Measurements from ENCODE around the gene B3GALT5.
"Not testable (repeated sequence)": the region's sequence is repeated elsewhere in the genome, so short reads cannot be mapped to it uniquely, and the experiment has no call there.

B3GALT5 gene

DNA sequence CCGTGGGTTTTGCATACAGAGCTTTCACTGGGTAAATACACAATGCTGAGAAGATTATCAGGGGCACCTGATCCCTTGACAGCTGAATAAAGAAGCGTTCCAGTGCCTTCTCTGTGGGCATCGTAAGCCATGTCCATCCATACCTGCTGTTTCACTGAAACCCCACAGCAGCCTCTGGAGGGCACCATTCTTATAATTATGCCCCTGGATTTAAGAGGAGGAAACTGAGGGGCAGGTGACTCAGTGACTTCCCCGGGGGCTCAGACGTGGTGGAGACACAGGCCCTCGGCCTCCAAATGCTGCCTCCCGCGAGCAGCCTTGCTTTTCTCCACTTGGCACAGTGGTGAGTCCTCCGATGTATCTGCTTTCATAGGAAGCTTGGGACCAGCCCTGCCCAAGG, 56.7 kb downstream of the B3GALT5 start:
- DNase-seq = no peak

GRCh38 chr21:39669976-39670661, 57.4 kb downstream of the B3GALT5 start:
- DNase-seq = no peak

DNA sequence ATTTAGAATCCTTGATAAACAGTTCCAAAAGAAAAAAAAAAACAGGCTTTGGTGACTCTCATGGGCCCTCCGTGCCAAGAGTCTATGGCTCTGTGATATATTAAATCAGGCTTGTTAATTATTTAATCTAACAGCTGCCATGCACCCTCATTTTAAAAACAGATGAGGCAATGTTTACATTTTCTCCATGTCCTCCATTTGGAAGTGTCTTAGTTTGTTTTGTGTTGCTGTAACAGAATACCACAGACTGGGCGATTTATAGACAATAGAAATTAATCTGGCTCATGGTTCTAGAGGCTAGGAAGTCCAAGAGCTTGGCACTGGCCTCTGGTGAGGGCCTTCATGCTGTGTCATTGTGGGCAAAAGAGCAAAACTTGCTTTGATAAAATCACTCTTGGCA, 58.0 kb downstream of the B3GALT5 start:
- DNase-seq = no peak

DNA sequence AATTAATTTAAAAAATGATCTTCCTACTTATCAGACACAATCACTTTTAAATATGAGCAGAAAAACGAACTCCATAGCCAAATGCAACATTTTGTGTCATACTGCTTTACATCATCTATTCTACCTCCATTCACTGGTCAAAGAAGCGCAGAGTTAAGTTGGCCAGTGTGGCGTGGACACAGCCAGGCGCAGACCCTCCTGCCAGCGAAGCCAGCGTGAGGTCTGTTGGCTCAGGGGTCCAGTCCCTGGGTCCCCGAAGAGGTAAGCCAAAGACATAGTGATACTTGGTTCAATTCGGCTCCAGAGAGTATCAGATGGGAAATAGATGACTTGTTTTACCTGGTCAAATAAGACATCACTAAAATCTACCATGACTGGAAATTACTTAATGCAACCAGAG, 59.2 kb downstream of the B3GALT5 start:
- no peak for DNase-seq

GRCh38 chr21:39673163-39673562, 60.4 kb downstream of the B3GALT5 start:
- DNase-seq = no peak

GRCh38 chr21:39673736-39674135, 61.0 kb downstream of the B3GALT5 start:
- DNase-seq = no peak

DNA sequence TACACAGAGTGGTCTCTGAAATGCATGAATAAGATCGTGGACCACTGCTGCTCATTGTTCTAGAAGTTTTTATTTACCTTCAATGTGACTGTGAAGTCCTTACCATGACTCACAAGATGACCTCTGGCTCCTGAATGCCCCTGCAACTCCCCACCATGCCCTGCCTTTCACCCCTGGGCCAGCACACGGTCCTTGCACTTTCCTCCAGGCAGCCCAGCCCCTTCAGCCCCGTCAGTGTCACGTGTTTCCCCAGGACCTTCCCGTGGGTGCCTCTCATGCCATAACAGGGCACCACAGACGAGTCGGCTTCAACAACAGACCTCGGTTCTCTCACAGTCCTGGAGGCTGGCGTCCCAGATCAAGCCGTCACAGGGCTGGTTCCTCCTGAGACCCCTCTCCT, 62.1 kb downstream of the B3GALT5 start:
- no peak for DNase-seq

DNA sequence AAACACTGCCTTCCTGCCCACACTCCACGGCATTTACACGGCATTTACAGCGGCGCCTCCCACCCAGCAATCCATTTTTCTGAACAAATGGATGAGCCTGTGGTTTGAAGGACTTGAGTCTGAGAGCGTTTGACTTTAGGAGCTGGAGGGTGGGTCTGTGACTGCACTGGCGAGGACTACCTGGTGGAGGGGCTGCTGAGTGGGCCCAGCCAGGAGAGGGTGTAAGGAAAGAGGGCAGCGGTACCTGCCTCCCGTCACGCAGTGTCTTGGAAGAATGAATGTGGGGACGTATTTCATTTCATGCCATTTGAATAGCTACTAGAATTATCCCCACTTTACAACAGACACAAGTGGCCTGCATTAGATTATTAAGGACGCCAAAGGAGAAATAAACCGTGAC, 62.9 kb downstream of the B3GALT5 start:
- DNase-seq = no peak

- DNase-seq = peak; percentile 6
These were observed 63.4 kb downstream of the B3GALT5 start for GRCh38 chr21:39675993-39676661.

GRCh38 chr21:39680216-39680615, 67.5 kb downstream of the B3GALT5 start:
- no peak for DNase-seq

DNA sequence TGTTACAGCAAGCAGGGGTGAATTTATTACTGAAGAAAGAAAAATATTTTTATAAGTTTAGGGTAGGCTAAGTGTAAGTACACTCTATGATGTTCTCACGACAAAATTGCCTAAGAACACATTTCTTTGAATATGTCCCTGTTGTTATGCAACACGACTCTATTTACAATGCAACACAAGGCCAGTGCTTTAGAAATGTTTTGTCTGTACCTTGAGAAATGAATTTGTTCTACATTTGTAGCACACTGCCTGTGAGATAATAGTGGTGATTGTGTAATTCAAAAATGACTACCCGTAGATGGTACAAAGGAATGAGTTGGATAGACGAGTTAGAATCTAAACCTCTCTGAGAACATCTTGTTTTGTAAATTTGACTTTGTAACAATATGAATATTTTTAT, 68.5 kb downstream of the B3GALT5 start:
- no peak for DNase-seq

DNA sequence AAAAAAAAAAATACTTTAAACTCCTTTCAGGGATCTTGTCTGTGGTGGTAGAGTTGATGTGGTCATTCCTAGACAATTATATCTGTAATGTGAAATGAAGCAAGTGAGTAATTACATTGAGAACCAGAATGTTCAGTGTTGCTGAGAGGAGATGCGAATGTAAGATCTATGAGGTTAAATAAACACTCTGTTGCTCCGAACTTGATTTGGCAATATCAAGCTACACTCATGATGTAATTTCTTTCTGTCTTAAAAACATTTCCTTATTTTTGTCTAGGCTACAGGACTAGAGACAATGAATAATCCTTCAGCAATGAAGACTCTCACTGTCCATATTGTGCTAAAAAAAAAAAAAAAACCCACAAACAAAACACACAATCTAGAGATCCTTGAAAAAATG, 69.1 kb downstream of the B3GALT5 start:
- DNase-seq = no peak

DNA sequence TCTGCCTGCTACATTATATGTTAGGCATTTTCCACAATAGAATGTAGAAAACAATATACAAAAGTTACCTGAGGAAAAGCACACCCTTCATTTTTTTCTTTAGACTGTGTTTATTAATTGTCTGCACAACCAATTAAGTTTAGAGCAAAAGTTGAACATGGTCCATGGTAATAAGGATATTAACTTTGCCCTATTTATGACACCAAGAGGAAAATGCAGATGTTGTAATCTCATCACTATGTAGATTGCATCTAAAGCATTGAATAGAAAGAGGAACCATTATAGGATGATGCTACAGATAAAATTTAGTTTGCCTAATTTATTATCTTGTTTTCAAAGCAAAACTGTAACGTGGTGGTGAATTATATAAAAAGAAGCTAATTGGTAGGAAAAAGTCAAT, 72.5 kb downstream of the B3GALT5 start:
- DNase-seq = no peak

DNA sequence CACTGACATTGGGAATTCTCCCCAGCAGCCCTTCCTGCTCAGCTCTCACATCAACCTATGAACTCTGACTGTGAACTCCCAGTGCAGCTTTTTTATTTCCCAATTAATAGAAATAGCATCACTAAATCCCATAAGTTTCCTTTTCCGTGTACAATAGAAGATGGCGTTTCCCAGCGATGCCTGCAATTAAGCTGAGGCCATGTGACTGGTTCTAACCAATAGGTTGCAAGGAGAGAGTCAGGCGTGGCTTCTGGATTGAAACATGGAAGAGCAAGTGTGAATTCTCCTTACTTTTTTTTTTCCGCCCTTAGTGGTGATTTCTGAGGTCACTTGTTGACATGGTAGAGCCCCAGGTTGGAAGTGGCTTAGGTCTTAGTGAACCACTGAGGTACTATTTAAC, 73.3 kb downstream of the B3GALT5 start:
- DNase-seq = no peak

- DNase-seq = no peak
These were observed 74.1 kb downstream of the B3GALT5 start for GRCh38 chr21:39686646-39687468.

DNA sequence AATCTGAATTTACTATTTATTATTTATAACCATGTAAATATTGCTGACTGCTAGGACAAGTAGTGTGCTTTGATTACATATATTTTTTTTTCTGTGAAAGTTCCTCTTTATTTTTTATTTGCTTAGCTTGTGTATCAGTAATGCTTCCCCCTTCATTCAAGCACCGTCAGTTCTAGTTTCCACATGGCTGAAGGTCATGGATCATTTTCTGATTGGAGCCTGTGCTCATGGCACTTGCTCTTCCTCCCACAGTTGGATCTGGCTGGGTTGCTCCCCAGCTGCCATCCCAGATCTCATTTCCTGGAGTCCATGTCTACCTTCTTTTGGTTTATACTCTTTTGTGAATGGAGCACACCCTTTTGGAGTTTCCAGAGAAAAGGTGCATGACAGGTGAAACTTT, 75.3 kb downstream of the B3GALT5 start:
- DNase-seq = no peak

- DNase-seq = not testable (repeated sequence)
These were observed 77.1 kb downstream of the B3GALT5 start for GRCh38 chr21:39689860-39690259.

GRCh38 chr21:39690454-39690853, 77.7 kb downstream of the B3GALT5 start:
- no peak for DNase-seq

GRCh38 chr21:39694750-39695149, 82.0 kb downstream of the B3GALT5 start:
- DNase-seq = no peak

- DNase-seq = no peak
These were observed 83.5 kb downstream of the B3GALT5 start for GRCh38 chr21:39696196-39696595.

GRCh38 chr21:39696618-39697017, 83.9 kb downstream of the B3GALT5 start:
- no peak for DNase-seq

DNA sequence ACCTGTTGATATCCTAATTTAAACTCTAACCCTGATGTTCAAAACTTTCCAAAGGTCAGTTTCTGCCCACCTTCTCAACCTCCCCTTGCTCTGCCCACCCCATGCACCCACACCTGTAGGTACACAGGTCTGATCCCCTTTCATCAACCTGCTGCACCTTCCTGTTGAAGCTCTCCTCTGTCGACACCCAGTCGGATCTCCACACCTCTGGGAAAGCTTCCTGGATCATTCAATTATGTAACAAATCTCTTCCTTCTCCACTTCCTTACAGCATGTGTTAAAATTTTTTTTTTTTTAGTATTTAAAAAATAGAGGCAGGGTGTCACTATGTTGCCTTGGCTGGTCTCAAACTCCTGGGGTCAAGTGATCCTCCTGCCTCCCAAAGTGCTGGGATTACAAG, 87.6 kb downstream of the B3GALT5 start:
- no peak for DNase-seq

DNA sequence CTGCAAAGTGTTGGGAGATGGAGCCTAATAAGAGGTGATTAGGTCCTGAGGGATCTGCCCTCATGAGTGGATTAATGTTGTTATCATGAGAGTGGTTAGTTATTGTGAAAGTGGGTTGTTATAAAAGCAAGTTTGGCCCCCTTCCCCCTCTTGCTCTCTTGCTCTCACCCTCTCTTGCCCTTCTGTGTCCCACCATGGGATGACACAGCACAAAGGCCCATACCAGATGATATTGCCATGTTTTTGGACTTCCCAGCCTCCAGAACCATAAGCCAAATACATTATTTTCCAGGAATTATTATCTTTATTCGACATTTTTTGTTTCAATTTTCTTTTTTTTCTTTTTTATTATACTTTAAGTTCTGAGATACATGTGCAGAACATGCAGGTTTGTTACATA, 90.8 kb downstream of the B3GALT5 start:
- no peak for DNase-seq

DNA sequence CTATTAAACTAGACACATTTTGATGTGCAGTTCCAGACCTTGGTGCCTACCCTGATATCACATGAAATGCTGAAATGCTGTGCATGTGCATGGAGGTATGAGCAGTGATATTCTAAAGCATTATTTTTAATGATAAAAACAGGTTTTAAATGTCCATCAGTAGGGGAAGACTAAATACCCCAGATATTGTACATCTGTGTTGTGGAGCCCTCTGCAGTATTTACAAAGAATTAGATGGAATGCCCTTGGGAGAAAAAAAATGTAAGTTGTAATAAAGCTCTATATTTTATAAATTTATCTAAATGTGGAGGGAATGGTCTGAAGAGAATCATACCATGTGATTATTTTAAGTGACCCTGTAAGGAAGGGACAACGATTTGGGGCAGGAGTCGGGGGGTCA, 93.1 kb downstream of the B3GALT5 start:
- no peak for DNase-seq

Data from activated CD4-positive, alpha-beta T cell treated with anti-CD3 and anti-CD28 coated beads, Interleukin-2, Interleukin-6, amounts not matched to agents 100 ng/mL and 50 ng/mL, durations not matched to agents 16 hours and 8 hours (primary cell).